HEK293 (cell line): ENCODE data around the gene KIFC1.

Experiments used
- FEZF1 ChIP-seq: fragments of 450-650 bp; formaldehyde crosslinking; IDR thresholded peaks from 2 replicates; pipeline ENCODE4 v1.5.1; 2016; ENCODE audit warnings: missing biosample characterization, missing genetic modification characterization
- GLIS1 ChIP-seq: fragments of 450-650 bp; formaldehyde crosslinking; IDR thresholded peaks from 2 replicates; pipeline ENCODE4 v1.5.1; 2016; ENCODE audit warnings: missing biosample characterization, missing genetic modification characterization
- GLIS2 ChIP-seq: fragments of 450-650 bp; formaldehyde crosslinking; IDR thresholded peaks from 2 replicates; pipeline ENCODE4 v1.5.1; 2016; ENCODE audit warnings: missing biosample characterization, missing genetic modification characterization
- KLF1 ChIP-seq: fragments of 450-650 bp; formaldehyde crosslinking; IDR thresholded peaks from 2 replicates; pipeline ENCODE4 v1.5.1; 2016; ENCODE audit warnings: missing biosample characterization, missing genetic modification characterization
- PATZ1 ChIP-seq: fragments of 450-650 bp; formaldehyde crosslinking; IDR thresholded peaks from 2 replicates; pipeline ENCODE4 v1.5.1; 2016; ENCODE audit warnings: missing biosample characterization, missing genetic modification characterization
- PBX3 ChIP-seq: sonication (generic); formaldehyde crosslinking; IDR thresholded peaks from 2 replicates; pipeline ENCODE4 v1.8.1; 2022; ENCODE audit warnings: mild to moderate bottlenecking, moderate library complexity, missing genetic modification reagents
- SP7 ChIP-seq: fragments of 450-650 bp; formaldehyde crosslinking; IDR thresholded peaks from 2 replicates; pipeline ENCODE4 v1.5.1; 2016; ENCODE audit warnings: missing biosample characterization, missing genetic modification characterization
- ZFP37 ChIP-seq: fragments of 450-650 bp; formaldehyde crosslinking; IDR thresholded peaks from 2 replicates; pipeline ENCODE4 v1.5.1; 2016; ENCODE audit warnings: missing biosample characterization, missing genetic modification characterization
- ZFP41 ChIP-seq: fragments of 450-650 bp; formaldehyde crosslinking; IDR thresholded peaks from 2 replicates; pipeline ENCODE4 v1.5.1; 2016; ENCODE audit warnings: missing biosample characterization, missing genetic modification characterization, borderline replicate concordance
- ZFP69B ChIP-seq: fragments of 450-650 bp; formaldehyde crosslinking; IDR thresholded peaks from 2 replicates; pipeline ENCODE4 v1.5.1; 2016; ENCODE audit warnings: missing biosample characterization, missing genetic modification characterization
- ZNF18 ChIP-seq: fragments of 450-650 bp; formaldehyde crosslinking; IDR thresholded peaks from 2 replicates; pipeline ENCODE4 v1.5.1; 2016; ENCODE audit warnings: missing biosample characterization, missing genetic modification characterization
- ZNF184 ChIP-seq: fragments of 450-650 bp; IDR thresholded peaks from 2 replicates; pipeline ENCODE4 v1.5.1; 2018; ENCODE audit warnings: missing biosample characterization, mild to moderate bottlenecking, missing genetic modification characterization
- ZNF202 ChIP-seq: fragments of 450-650 bp; formaldehyde crosslinking; IDR thresholded peaks from 2 replicates; pipeline ENCODE4 v1.5.1; 2016; ENCODE audit warnings: missing biosample characterization, missing genetic modification characterization, borderline replicate concordance
- ZNF214 ChIP-seq: fragments of 450-650 bp; formaldehyde crosslinking; IDR thresholded peaks from 2 replicates; pipeline ENCODE4 v1.5.1; 2017; ENCODE audit warnings: missing biosample characterization, mild to moderate bottlenecking, missing genetic modification characterization, borderline replicate concordance
- ZNF239 ChIP-seq: fragments of 450-650 bp; formaldehyde crosslinking; IDR thresholded peaks from 2 replicates; pipeline ENCODE4 v1.5.1; 2016; ENCODE audit warnings: missing biosample characterization, missing genetic modification characterization
- ZNF280C ChIP-seq: fragments of 450-650 bp; formaldehyde crosslinking; IDR thresholded peaks from 2 replicates; pipeline ENCODE4 v1.5.1; 2016; ENCODE audit warnings: missing biosample characterization, missing genetic modification characterization
- ZNF335 ChIP-seq: fragments of 450-650 bp; formaldehyde crosslinking; conservative IDR thresholded peaks from 2 replicates; pipeline ENCODE4 v1.5.1; 2016; ENCODE audit warnings: missing biosample characterization, missing genetic modification characterization
- ZNF366 ChIP-seq: fragments of 450-650 bp; formaldehyde crosslinking; conservative IDR thresholded peaks from 2 replicates; pipeline ENCODE4 v1.5.1; 2016; ENCODE audit warnings: missing biosample characterization, missing genetic modification characterization
- ZNF394 ChIP-seq: fragments of 450-650 bp; formaldehyde crosslinking; IDR thresholded peaks from 2 replicates; pipeline ENCODE4 v1.5.1; 2016; ENCODE audit warnings: missing biosample characterization, missing genetic modification characterization, mild to moderate bottlenecking, moderate library complexity, borderline replicate concordance
- ZNF398 ChIP-seq: fragments of 450-650 bp; formaldehyde crosslinking; IDR thresholded peaks from 2 replicates; pipeline ENCODE4 v1.5.1; 2017; ENCODE audit warnings: missing biosample characterization, missing genetic modification characterization
- ZNF416 ChIP-seq: fragments of 450-650 bp; formaldehyde crosslinking; IDR thresholded peaks from 2 replicates; pipeline ENCODE4 v1.5.1; 2016; ENCODE audit warnings: missing biosample characterization, missing genetic modification characterization
- ZNF433 ChIP-seq: fragments of 450-650 bp; formaldehyde crosslinking; IDR thresholded peaks from 2 replicates; pipeline ENCODE4 v1.5.1; 2016; ENCODE audit warnings: missing biosample characterization, missing genetic modification characterization, low read depth
- ZNF449 ChIP-seq: fragments of 450-650 bp; formaldehyde crosslinking; IDR thresholded peaks from 2 replicates; pipeline ENCODE4 v1.5.1; 2017; ENCODE audit warnings: missing biosample characterization, mild to moderate bottlenecking, missing genetic modification characterization, moderate library complexity
- ZNF560 ChIP-seq: fragments of 450-650 bp; formaldehyde crosslinking; IDR thresholded peaks from 2 replicates; pipeline ENCODE4 v1.5.1; 2017; ENCODE audit warnings: missing biosample characterization, missing genetic modification characterization, borderline replicate concordance
- ZNF621 ChIP-seq: fragments of 450-650 bp; formaldehyde crosslinking; IDR thresholded peaks from 2 replicates; pipeline ENCODE4 v1.5.1; 2017; ENCODE audit warnings: missing biosample characterization, missing genetic modification characterization
- ZNF626 ChIP-seq: fragments of 450-650 bp; sonication (Bioruptor Pico); formaldehyde crosslinking; IDR thresholded peaks from 2 replicates; pipeline ENCODE4 v1.5.1; 2018; ENCODE audit warnings: missing biosample characterization, missing genetic modification characterization, inconsistent platforms
- ZNF701 ChIP-seq: fragments of 450-650 bp; formaldehyde crosslinking; IDR thresholded peaks from 2 replicates; pipeline ENCODE4 v1.5.1; 2016; ENCODE audit warnings: missing biosample characterization, missing genetic modification characterization
- ZNF776 ChIP-seq: fragments of 450-650 bp; formaldehyde crosslinking; IDR thresholded peaks from 2 replicates; pipeline ENCODE4 v1.5.0; 2017; ENCODE audit warnings: missing biosample characterization, missing genetic modification characterization, borderline replicate concordance
- ZSCAN16 ChIP-seq: fragments of 450-650 bp; formaldehyde crosslinking; IDR thresholded peaks from 2 replicates; pipeline ENCODE4 v1.5.1; 2016; ENCODE audit warnings: missing biosample characterization, missing genetic modification characterization

Gene KIFC1

GRCh38 chr6:33344701-33345697, 46.6 kb upstream of the KIFC1 start (continued):
- TF ChIP-seq ZNF398: peak; percentile 91
- TF ChIP-seq ZNF449 (tag by site-specific recombination): no peak
- peak; percentile 56 for TF ChIP-seq KLF1 (tag by site-specific recombination)
- no peak for TF ChIP-seq ZNF184 (tag by site-specific recombination)
- peak; percentile 96 for TF ChIP-seq ZFP69B (tag by site-specific recombination)
- no peak for TF ChIP-seq ZNF621 (tag by site-specific recombination)
- no peak for TF ChIP-seq ZNF416 (tag by site-specific recombination)
- no peak for TF ChIP-seq ZNF239 (tag by site-specific recombination)
- no peak for TF ChIP-seq ZNF433 (tag by site-specific recombination)
- TF ChIP-seq ZFP37 (tag by site-specific recombination): no peak
- TF ChIP-seq FEZF1: peak; percentile 70
- TF ChIP-seq ZNF202: no peak
- TF ChIP-seq SP7 (tag by site-specific recombination): peak; percentile 67
- peak; percentile 82 for TF ChIP-seq PATZ1 (tag by site-specific recombination)
- TF ChIP-seq ZNF394 (tag by site-specific recombination): peak; percentile 44; the same call in 1 of the 2 replicates
- no peak for TF ChIP-seq ZFP41 (tag by site-specific recombination)
- peak; percentile 56; the same call in 1 of the 2 replicates for TF ChIP-seq ZSCAN16
- TF ChIP-seq ZNF366: peak; percentile 70
- peak; percentile 76 for TF ChIP-seq ZNF18
- TF ChIP-seq GLIS1 (tag by site-specific recombination): peak; percentile 30
- no peak for TF ChIP-seq ZNF560
- TF ChIP-seq GLIS2 (tag by site-specific recombination): no peak
- no peak for TF ChIP-seq ZNF280C
- TF ChIP-seq ZNF701: no peak
- no peak for TF ChIP-seq ZNF626 (tag by site-specific recombination)
- TF ChIP-seq ZNF776: no peak
- no peak for TF ChIP-seq PBX3 (CRISPR knock-in tag)
- no peak for TF ChIP-seq ZNF214 (tag by site-specific recombination)
- TF ChIP-seq ZNF335 (tag by site-specific recombination): peak; percentile 81
